ENCODE measurements around the gene OLR1. TPM values are rescaled to one million over a fixed set of nuclear protein-coding genes. Genes with fewer than 3 reads are reported as not detected.

The OLR1 gene
- total RNA-seq, 1 donor from 2014 or later = not detected

DNA sequence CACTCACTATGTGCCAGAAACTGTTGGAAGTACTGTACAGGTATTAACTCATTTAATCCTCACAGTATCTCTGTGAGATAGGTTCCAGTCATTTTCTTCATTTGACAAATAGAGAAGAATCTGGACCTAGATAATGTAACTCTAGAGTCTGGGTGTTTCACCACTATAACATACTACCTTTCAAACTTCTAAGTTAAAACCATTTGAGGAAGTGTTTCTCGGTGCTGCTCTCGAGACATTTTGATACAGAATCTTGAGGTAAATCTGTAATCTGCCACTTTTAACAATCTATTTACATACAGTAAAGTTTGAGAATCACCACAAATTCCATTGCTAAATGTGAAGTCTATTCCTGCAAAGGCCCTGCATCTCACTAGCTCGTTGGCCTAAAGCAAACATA lies 8.8 kb downstream of the OLR1 start:
- TF ChIP-seq, protein P1, sequence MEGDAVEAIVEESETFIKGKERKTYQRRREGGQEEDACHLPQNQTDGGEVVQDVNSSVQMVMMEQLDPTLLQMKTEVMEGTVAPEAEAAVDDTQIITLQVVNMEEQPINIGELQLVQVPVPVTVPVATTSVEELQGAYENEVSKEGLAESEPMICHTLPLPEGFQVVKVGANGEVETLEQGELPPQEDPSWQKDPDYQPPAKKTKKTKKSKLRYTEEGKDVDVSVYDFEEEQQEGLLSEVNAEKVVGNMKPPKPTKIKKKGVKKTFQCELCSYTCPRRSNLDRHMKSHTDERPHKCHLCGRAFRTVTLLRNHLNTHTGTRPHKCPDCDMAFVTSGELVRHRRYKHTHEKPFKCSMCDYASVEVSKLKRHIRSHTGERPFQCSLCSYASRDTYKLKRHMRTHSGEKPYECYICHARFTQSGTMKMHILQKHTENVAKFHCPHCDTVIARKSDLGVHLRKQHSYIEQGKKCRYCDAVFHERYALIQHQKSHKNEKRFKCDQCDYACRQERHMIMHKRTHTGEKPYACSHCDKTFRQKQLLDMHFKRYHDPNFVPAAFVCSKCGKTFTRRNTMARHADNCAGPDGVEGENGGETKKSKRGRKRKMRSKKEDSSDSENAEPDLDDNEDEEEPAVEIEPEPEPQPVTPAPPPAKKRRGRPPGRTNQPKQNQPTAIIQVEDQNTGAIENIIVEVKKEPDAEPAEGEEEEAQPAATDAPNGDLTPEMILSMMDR (conservative IDR thresholded peaks at IDR 0.05; ENCODE audit: low read depth, low read length) = no peak
- DNase-seq (ENCODE audit: low read depth) = no peak
- H3K4me3 ChIP-seq (ENCODE audit: low read depth, low read length) = no peak overlapping the region

DNA sequence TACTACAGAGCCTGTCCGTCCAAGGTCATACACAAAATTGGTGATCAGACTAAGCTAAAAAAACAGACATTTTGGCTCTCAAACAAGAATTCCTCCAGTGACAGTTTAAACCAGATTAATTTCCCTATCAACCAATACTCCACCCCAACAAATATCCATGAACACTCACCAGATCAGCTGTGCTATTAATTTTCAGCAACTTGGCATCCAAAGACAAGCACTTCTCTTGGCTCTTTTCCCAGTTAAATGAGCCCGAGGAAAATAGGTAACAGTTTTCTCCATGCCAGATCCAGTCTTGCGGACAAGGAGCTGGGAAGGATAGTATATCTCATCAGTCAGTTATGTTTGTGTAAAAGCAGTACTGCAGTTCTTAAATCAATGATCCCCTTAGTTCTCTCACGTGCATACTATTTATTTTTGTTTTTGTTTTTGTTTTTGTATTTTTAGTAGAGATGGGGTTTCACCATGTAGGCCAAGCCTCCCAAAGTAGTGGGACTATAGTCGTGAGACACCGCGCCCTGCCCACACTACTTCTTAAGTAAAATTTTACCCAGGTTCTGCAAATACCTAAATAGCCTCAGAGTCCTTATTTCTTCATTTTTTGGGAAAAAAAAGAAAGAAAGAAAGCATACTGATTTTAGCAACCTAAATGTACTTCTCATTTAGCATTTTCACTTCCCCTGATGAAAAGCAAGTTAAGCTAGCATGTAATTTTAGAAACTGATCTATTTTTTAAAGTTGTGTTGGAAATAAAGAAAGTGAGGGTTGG lies 11.1 kb downstream of the OLR1 start:
- no peak overlapping the region for H3K4me3 ChIP-seq (ENCODE audit: low read depth, low read length)
- no peak for DNase-seq (ENCODE audit: low read depth)
- TF ChIP-seq, protein P1 (conservative IDR thresholded peaks at IDR 0.05; ENCODE audit: low read depth, low read length) = no peak

GRCh38 chr12:10159280-10159679 lies 12.7 kb downstream of the OLR1 start:
- TF ChIP-seq, protein P1 (conservative IDR thresholded peaks at IDR 0.05; ENCODE audit: low read depth, low read length) = no peak
- DNase-seq (ENCODE audit: low read depth) = no peak
- no peak overlapping the region for H3K4me3 ChIP-seq (ENCODE audit: low read depth, low read length)

DNA sequence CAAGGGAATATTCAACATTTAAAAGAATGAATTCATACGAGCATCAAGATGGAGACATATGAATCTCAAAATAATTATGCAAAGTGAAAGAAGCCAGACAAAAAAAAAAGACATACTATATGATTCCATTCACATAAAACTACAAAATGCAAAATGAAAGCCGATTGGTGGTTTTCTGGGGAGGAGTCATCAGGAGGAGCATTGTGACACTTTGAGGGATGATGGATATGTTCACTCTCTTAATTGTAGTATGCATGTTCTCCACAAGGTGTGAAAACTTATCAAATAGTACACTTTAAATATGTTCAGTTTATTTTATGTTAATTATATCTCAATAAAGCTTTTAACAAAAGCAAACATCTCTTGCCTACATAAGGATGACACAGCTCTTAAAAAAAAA lies 13.5 kb downstream of the OLR1 start:
- TF ChIP-seq, protein P1 (conservative IDR thresholded peaks at IDR 0.05; ENCODE audit: low read depth, low read length) = no peak
- H3K4me3 ChIP-seq (ENCODE audit: low read depth, low read length) = no peak overlapping the region
- no peak for DNase-seq (ENCODE audit: low read depth)

GRCh38 chr12:10155966-10156365 lies 16.0 kb downstream of the OLR1 start:
- DNase-seq (ENCODE audit: low read depth) = no peak
- H3K4me3 ChIP-seq (ENCODE audit: low read depth, low read length) = no peak overlapping the region
- TF ChIP-seq, protein P1 (conservative IDR thresholded peaks at IDR 0.05; ENCODE audit: low read depth, low read length) = no peak

- peak overlapping the region; percentile 72 for H3K4me3 ChIP-seq (ENCODE audit: low read depth, low read length)
- TF ChIP-seq, protein P1 (conservative IDR thresholded peaks at IDR 0.05; ENCODE audit: low read depth, low read length) = no peak
- DNase-seq (ENCODE audit: low read depth) = no peak
These were observed 17.8 kb downstream of the OLR1 start for GRCh38 chr12:10154145-10154496.
